Activated CD8-positive, alpha-beta memory T cell treated with anti-CD3 and anti-CD28 coated beads for 1 hour (primary cell): Measurements from ENCODE around the gene CCDC80.
A peak's percentile ranks its signal among the peaks of the same experiment; 100 is the strongest.
"Not testable (repeated sequence)": the region's sequence is repeated elsewhere in the genome, so short reads cannot be mapped to it uniquely, and the experiment has no call there.

Source experiments
- DNase-seq, 2 donors: peaks; one replicate each; pipeline ENCODE4 v3.0.0-alpha.2; 2020; ENCODE audit warnings: low read depth in 1 of 2; ENCODE audit errors: extremely low read depth in 1 of 2

Gene CCDC80

GRCh38 chr3:112640930-112641801, at the start of gene CCDC80:
Gene CCDC80 (minus strand): TSS chr3:112641143. CDS start chr3:112639905, 1,238 bp downstream.
- no peak for DNase-seq

- DNase-seq, result no peak
These were observed 49.0 kb upstream of the CCDC80 start for GRCh38 chr3:112689989-112690388.

GRCh38 chr3:112689385-112689784, 48.4 kb upstream of the CCDC80 start:
- no peak for DNase-seq

GRCh38 chr3:112688819-112689218, 47.9 kb upstream of the CCDC80 start:
- DNase-seq, result no peak

GRCh38 chr3:112688085-112688769, 47.3 kb upstream of the CCDC80 start:
- no peak for DNase-seq

- DNase-seq, result no peak
These were observed 46.7 kb upstream of the CCDC80 start for GRCh38 chr3:112687616-112688015.

DNA sequence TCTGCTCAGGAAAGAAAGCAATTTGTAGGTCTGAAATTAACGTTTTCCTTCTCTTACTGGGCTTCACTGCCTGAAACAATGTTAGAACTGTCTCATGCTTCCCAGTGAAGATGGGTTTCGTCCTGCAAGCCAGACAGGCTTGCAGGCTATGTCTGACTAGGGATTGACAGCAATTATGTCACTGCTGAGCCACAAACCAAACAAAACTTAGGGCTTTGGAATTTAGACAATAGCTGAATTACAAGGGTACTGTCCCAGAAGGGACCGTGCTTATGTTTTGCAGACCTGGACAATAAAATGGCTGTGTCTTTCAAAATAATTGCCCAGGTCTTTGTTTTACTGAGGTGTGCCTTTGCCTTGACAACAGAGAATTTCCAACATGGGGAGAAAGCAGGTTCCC, 46.3 kb upstream of the CCDC80 start:
- no peak for DNase-seq

GRCh38 chr3:112685956-112686799, 45.2 kb upstream of the CCDC80 start:
- DNase-seq, result no peak

- DNase-seq, result no peak
These were observed 44.5 kb upstream of the CCDC80 start for GRCh38 chr3:112685420-112685819.

DNA sequence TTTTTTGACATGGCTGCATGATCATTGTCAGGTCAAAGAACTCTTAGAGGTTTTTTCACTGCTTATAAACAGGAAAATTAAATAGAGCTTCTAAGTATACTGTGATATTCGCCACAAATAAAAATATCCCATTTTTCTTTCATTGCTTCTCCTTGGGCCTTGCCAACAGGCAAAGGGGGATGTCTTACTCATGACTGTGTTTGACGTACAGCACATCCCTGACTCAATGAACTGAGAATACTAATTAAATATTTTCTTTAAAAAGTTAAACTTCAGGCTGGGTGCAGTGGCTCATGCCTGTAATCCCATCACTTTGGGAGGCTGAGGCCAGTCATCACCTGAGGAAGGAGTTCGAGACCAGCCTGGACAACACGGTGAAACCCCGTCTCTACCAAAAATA, 41.4 kb upstream of the CCDC80 start:
- DNase-seq, result no peak

DNA sequence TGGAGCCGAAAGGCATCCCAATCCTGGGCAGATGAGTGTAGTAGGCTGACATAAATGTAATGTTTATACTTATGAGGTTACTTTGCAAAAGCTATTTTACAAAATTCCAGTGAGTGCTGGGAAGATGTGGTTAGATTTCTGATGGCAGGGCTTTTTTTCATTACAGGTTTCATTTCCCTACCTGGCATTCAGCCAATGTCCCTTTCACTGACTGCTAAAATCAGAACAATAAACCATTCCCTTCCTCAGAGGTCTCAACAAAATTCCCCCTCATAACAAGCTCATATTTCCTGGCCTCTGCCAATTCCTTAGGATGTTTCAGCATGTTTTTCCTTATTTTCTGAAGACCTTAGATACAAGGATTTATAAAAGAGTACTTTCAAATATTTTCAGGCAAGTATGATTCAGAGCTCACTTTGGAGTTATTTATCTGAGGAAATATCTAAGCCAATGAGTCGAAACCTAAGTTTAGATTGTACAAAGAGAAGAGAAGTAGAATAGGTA, 40.9 kb upstream of the CCDC80 start:
- no peak for DNase-seq

- DNase-seq, result peak; percentile 30 to 52
These were observed 35.8 kb upstream of the CCDC80 start for GRCh38 chr3:112676659-112677234.

DNA sequence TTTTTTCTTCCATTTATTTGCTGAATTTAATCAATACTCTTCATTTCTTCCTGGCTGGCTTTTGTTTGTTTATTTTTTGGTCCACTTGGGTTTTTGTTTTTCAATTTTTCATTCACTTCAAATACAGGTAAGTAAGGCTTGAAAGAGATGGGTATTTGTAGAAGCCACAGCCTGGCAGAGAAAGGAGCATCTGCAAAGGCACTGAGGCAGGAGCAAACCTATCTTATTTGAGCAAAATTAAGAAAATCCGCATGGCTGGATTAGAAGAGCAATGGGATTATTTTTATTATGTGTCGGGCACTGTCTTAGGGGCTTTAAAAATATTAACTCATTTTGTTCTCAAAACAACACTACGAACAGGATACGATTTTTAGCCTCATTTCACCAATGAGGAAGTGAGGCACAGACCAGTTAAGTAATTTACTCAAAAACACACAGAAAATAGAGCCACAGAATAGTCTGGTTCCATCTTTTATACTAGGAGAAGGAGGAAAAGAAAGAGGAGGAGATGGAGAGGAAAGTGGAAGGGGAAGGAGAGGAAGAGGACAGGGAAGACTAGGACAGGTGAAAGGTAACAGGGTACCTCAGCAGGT, 35.1 kb upstream of the CCDC80 start:
- no peak for DNase-seq

DNA sequence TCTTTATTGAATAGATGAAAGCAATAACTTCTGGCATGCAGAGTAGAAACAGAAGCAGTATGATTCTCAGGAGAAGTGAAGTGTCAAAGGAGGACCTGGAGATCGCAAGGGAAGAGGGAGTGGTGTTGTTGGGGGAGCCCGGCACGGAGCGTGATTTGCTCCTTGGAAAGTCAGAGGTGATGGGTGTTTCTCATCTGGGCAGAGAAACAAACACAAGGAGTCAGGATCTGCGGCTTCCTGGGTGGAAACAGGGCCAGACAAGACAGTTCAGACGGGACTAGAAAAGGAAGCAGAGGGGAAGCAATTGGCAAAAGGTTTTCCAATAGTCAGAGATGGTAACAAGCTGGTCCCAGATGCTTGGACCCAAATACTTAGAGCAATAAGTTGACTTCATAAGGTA, 34.4 kb upstream of the CCDC80 start:
- no peak for DNase-seq

DNA sequence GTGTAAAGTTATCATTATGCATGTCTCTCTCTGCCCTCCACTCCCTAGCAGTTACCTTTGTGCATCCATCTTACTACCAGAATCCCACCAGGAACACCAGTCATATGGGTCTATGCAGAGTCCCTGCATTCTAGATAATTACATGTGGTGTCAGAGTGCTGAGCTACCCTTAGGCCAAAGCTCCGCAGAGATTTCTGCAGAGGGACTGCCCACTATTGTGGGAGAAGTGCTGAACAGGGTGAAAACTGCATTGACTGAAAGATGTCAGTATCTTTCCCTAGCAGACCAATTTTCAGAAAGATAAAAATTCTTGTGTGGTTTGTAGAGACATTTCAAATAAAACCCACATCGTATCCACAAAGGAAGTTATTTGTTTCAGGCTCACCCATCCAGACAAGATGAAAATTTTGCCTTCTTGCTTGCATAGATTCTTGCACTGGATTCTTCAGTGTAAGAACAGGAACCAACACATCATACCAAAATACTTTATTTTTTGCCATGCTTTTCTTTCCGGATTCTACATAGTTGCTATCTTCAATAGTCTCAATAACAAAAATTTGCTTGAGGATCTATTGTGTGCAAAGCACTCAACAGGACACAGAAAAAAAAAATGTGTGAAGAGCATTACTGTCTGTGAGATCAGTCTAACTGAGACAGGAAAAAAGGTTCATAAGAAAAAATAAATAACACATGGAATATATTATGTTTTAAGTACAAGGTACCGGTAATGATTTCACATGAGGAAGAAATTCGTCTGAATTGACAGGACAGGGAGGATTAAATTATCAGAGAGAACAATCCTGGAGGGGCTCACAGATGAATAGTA, 32.0 kb upstream of the CCDC80 start:
- DNase-seq, result no peak

DNA sequence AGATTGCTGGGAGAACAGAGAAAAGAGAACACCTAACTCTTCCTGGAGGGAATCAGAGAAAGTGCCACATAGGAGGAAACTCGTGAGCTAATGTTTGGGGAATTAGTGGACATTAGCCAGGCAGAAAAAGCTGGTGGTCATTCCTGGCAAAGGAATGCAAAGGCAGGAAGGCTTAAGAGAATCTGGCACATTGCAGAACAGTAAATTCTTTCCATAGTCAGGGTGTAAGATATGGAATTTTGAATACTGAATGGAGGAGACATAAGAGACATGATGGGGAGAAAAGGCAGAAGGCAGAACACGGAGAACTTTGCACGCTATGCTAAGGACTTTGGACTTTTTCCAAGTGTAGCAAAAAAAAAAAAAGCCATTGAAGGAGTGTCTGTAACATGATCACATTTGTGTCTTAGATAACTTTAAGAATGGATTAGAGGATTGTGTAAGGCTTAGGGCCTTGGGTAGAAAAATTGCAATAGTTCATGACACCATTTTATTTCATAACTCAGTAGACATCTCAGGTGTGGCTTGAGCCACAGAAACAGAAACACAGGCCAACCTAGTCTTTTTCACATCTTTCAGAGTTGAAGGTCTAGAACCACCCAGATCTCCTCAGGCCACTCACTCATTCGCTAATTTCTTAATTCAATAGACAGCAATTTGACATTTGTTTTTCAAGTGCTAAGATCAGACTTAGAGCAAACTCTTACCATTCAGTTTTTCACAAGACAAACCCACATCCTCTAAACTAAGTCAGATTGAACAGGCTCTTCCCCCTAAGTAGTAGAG, 31.2 kb upstream of the CCDC80 start:
- DNase-seq, result no peak

GRCh38 chr3:112670824-112671223, 29.9 kb upstream of the CCDC80 start:
- DNase-seq, result no peak

DNA sequence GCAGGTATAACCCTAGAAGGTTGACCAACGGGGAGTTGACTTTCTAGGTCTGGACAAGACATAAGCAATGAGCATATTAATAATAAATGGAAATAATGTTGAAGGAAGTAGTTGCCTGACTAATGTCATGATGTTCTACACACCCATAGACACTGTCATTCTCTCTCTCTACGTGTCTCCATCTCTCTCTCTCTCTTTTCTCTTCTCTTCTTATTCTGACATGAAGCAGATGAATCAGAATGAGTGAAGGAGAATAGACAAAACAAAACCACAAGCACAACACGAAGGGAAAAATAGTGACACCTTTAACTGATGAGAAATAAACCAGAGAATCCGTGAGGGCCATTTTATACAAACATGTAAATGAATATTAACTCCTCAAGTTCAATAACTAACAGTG, 26.7 kb upstream of the CCDC80 start:
- DNase-seq, result no peak

DNA sequence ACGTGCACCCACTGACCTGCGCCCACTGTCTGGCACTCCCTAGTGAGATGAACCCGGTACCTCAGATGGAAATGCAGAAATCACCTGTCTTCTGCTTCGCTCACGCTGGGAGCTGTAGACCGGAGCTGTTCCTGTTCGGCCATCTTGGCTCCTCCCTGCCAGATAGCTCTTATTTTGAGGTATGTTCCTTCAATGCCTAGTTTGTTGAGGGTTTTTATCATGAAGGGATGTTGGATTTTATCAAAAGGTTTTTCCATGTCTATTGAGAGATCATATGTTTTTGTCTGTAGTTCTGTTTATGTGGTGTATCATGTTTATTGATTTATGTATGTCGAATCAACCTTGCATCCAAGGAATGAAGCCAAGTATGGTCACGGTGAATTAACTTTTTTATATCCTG, 24.1 kb upstream of the CCDC80 start:
- not testable (repeated sequence) for DNase-seq
